Urothelium cell line (cell line): ENCODE measurements around the gene ADISSP.

ENCODE experiments used
- DNase-seq: peaks from one replicate; pipeline ENCODE4 v3.0.0; 2011; ENCODE audit warnings: low spot score, mixed read lengths
- FAIRE-seq: peaks from 2 replicates; lab custom pipeline; 2011; peaks lifted over from hg19 to GRCh38; lab: Jason Lieb, UNC

ADISSP gene

GRCh38 chr20:3767427-3768341 is at the start of gene ADISSP:
Gene ADISSP (minus strand): TSS chr20:3767753. CDS start chr20:3760100, 7,653 bp downstream.
- DNase-seq (peak; percentile 99), FAIRE-seq (peak; percentile 84)

- FAIRE-seq (no peak), DNase-seq (no peak)
Observed at GRCh38 chr20:3815703-3816315, 48.3 kb upstream of the ADISSP start.

- FAIRE-seq = no peak
Observed at GRCh38 chr20:3814928-3815495, 47.5 kb upstream of the ADISSP start.

DNA sequence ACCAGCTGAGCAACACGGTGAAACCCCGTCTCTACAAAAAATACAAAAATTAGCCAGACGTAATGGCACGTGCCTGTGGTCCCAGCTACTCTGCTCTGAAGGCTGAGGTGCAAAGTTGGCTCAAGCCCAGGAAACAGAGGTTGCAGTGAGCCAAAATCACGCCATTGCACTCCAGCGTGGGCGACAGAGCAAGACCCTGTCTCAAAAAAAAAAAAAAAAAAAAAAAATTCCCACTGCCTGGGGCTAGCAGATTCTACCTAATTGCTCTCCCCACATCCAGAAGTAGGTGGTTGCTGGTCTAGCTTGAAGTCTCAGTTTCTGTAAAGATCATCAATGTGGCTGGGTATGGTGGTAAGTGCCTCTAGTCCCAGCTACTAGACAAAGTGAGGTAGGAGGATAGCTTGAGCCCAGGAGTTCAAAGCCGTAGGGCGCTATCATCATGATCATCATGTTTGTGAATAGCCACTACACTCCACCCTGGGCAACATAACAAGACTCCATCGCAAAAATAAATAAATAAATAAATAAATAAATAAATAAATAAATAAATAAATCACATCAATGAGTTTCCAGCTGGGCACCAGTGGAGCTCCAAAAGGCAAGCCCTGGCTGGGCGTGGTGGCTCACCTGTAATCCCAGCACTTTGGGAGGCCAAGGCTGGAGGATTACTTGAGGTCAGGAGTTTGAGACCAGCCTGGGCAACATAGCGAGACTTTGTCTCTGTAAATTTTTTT is 46.5 kb upstream of the ADISSP start:
- DNase-seq (no peak), FAIRE-seq (no peak)

More at GRCh38 chr20:3814928-3815495, 47.5 kb upstream of the ADISSP start:
- DNase-seq = no peak

- FAIRE-seq (no peak), DNase-seq (no peak)
Observed at GRCh38 chr20:3812975-3813847, 45.7 kb upstream of the ADISSP start.

GRCh38 chr20:3812259-3812681 is 44.7 kb upstream of the ADISSP start:
- DNase-seq (no peak), FAIRE-seq (no peak)

DNA sequence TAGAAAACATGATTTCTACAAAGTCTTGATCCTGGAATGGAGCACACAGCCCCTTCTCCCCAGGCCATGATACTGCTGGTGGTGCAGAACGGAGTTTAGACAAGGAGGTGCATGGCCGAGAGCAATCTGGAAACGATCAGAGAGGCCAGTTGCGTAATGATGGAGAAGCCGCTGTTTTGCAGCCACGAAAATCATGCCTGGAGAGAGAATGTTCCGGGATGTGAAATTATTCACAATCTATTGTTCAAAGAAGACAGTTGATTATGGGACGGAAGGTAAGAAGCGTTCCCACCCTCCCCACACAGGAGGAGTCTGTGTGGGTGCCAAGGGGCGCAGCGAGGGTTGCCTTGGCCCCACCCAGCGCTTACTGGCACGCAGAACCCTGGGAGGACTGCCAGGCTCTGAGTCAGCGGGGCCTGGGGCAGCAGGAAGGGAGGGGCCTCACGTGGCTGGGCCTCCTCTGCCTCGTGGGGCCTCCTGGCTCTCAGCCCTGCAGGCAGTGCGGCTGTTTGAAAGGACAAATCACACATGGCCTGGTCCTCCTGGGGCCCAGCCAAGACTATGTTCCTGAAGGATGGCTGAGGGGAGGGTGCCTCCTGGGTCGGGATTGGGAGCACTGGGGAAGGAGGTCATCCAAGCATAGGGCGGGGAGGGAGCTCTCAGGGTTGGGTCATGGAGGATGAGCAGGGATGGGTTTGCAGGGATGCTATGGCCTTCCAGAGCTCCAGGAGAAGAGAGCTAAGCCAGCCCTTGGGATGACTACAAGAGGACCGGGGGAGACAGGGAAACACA is 44.1 kb upstream of the ADISSP start:
- FAIRE-seq (peak; percentile 30), DNase-seq (peak; percentile 96)

DNA sequence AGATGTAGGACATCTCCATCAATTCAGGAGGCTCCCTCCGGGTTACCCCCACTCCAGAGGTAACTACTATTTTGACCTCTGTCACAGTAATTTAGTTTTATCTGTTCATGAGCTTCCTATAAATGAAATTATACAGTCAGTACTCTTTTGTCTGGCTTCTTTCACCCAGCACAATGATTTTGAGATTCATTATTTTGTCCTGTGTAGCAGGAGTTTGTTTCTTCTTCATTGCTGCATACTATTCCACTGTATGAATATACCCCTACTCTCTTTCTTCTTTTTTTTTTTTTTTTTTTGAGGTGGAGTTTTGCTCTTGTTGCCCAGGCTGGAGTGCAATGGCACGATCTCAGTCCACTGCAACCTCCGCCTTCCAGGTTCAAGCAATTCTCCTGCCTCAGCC is 41.0 kb upstream of the ADISSP start:
- FAIRE-seq (no peak), DNase-seq (no peak)

DNA sequence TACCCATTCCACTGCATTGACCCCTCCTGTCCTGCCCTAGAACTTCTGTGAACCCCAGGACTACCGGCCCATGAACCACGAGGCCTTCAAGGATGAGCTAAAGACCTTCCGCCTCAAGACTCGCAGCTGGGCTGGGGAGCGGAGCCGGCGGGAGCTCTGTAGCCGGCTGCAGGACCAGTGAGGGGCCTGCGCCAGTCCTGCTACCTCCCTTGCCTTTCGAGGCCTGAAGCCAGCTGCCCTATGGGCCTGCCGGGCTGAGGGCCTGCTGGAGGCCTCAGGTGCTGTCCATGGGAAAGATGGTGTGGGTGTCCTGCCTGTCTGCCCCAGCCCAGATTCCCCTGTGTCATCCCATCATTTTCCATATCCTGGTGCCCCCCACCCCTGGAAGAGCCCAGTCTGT is 37.2 kb upstream of the ADISSP start:
- no peak for DNase-seq
- no peak for FAIRE-seq

DNA sequence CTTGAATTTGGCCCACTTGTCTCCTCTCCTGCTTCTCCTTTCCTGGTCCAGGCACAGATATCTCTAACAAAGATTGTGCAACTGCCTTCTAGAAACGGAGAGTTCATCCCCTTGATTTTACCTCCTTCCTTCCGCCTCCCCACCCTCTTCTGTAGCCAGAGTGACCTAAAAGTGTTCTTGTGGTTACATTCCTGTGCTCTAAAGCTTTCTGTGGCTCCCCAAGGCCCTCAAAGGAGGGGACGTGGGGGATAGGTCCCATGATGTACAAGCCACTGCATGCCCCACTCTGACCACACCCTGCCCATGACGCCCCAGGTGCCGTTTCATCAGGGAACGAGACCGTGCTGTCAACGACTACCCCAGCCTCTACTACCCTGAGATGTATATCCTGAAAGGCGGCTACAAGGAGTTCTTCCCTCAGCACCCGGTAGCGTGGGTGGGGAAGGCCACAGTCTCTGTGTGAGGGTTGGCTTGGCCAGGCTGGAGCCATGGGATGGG is 36.8 kb upstream of the ADISSP start:
- FAIRE-seq (no peak), DNase-seq (no peak)

DNA sequence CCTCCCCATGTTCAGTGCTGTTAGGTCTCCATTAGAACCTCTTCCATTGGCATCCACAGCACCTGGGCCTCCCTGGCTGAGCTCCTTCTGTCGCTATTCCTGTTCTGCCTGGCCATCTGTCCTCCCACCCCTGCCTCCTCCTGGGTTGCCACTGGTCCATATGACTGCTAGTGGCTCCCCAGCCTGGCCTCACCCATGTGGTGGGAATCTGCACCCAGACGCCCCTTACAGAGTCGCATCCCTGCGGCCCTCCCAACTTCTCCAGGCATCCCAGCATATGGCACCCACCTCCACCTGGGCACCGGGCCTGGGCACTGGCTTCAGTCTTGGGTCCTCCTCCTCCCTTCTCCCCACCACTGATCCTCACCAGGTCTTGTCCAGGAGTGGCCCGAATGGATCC is 36.3 kb upstream of the ADISSP start:
- FAIRE-seq (no peak), DNase-seq (no peak)

- no peak for DNase-seq
- no peak for FAIRE-seq
Observed at GRCh38 chr20:3803289-3803688, 35.7 kb upstream of the ADISSP start.

DNA sequence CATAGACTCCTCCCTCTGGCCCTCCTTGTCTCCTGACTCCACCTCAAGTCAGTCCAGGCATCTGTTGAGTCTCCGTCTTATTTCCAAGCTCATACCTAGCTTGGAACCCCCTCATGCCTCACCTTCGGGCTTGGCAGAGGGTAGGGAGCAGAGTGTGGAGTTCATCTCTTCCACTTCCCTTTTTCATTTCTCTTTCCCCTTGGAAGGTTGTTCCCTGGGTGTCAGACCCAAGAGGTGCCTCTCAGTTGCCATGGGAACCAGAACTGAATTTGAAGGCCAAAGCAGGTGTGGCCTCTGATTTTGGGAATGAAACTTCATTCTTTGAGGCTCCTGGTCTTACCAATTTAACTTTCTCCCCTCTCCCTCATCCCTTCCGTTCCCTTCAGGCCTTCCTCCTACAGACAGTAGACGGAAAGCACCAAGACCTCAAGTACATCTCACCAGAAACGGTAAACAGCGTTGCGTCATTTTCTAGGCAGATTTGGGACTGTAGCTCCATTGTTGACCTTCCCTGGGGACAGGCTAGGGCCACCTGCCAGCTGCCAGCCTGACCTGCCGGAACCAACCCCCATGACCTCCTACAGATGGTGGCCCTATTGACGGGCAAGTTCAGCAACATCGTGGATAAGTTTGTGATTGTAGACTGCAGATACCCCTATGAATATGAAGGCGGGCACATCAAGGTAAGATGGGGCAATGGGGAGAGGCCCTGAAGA is 35.1 kb upstream of the ADISSP start:
- FAIRE-seq = no peak

GRCh38 chr20:3801846-3802245 is 34.3 kb upstream of the ADISSP start:
- no peak for FAIRE-seq

More for the DNA sequence above, 35.1 kb upstream of the ADISSP start:
- no peak for DNase-seq

GRCh38 chr20:3801299-3801698 is 33.7 kb upstream of the ADISSP start:
- DNase-seq (no peak), FAIRE-seq (no peak)

More at GRCh38 chr20:3801846-3802245, 34.3 kb upstream of the ADISSP start:
- no peak for DNase-seq

- no peak for FAIRE-seq
- no peak for DNase-seq
Observed at GRCh38 chr20:3800878-3801260, 33.3 kb upstream of the ADISSP start.

DNA sequence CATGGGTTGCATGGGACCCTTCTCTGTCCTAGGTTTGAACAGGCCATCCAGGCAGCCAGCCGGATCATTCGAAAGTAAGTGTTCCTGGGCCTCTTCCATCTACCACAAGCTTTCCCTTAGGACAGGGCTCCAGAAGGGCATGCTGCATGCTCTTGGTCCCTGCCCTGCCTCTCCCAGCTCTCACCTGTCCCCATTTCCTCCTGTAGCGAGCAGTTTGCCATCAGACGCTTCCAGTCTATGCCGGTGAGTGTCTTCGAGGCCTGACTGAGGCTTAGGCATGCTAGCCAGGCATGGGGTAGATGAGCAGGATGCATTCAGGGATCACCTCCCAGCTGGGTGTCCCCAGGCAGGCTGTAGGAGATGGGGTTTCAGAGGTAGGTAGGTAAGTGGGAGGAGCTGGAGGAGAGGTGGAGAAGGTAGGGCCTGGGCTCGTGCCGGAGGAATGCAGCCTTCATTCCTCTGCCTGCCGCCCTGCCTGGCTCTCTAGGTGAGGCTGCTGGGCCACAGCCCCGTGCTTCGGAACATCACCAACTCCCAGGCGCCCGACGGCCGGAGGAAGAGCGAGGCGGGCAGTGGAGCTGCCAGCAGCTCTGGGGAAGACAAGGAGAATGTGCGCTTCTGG is 32.8 kb upstream of the ADISSP start:
- FAIRE-seq (no peak), DNase-seq (no peak)

- FAIRE-seq = no peak
- DNase-seq = no peak
Observed at GRCh38 chr20:3798908-3799248, 31.3 kb upstream of the ADISSP start.
